Measurements from ENCODE around the gene RAPGEF6.

Gene RAPGEF6

GRCh38 chr5:131463656-131464055 lies 171.4 kb downstream of the RAPGEF6 start:
- TF ChIP-seq CTCF (IDR thresholded peaks at IDR 0.05; ENCODE audit: borderline replicate concordance, control extremely low read depth, extremely low read depth, insufficient read depth, missing control alignments), result no peak
- in situ Hi-C loops (cut with MboI; ENCODE audit: low sequenced_read_pairs, unreplicated experiment), result no loop called here
- DNase-seq (ENCODE audit: low spot score), result no peak

GRCh38 chr5:131462454-131462853 lies 172.6 kb downstream of the RAPGEF6 start:
- DNase-seq (ENCODE audit: low spot score), result no peak
- in situ Hi-C loops (cut with MboI; ENCODE audit: low sequenced_read_pairs, unreplicated experiment), result no loop called here
- no peak for TF ChIP-seq CTCF (IDR thresholded peaks at IDR 0.05; ENCODE audit: borderline replicate concordance, control extremely low read depth, extremely low read depth, insufficient read depth, missing control alignments)

- no peak for TF ChIP-seq CTCF (IDR thresholded peaks at IDR 0.05; ENCODE audit: borderline replicate concordance, control extremely low read depth, extremely low read depth, insufficient read depth, missing control alignments)
- in situ Hi-C loops (cut with MboI; ENCODE audit: low sequenced_read_pairs, unreplicated experiment), result no loop called here
- no peak for DNase-seq (ENCODE audit: low spot score)
Measured at GRCh38 chr5:131461742-131462141, 173.3 kb downstream of the RAPGEF6 start.

- TF ChIP-seq CTCF (IDR thresholded peaks at IDR 0.05; ENCODE audit: borderline replicate concordance, control extremely low read depth, extremely low read depth, insufficient read depth, missing control alignments), result no peak
- in situ Hi-C loops (cut with MboI; ENCODE audit: low sequenced_read_pairs, unreplicated experiment), result no loop called here
- DNase-seq (ENCODE audit: low spot score), result no peak
Measured at GRCh38 chr5:131460867-131461572, 174.0 kb downstream of the RAPGEF6 start.

GRCh38 chr5:131460133-131460532 lies 174.9 kb downstream of the RAPGEF6 start:
- no peak for TF ChIP-seq CTCF (IDR thresholded peaks at IDR 0.05; ENCODE audit: borderline replicate concordance, control extremely low read depth, extremely low read depth, insufficient read depth, missing control alignments)
- no peak for DNase-seq (ENCODE audit: low spot score)
- in situ Hi-C loops (cut with MboI; ENCODE audit: low sequenced_read_pairs, unreplicated experiment), result no loop called here

- no peak for DNase-seq (ENCODE audit: low spot score)
- no peak for TF ChIP-seq CTCF (IDR thresholded peaks at IDR 0.05; ENCODE audit: borderline replicate concordance, control extremely low read depth, extremely low read depth, insufficient read depth, missing control alignments)
- in situ Hi-C loops (cut with MboI; ENCODE audit: low sequenced_read_pairs, unreplicated experiment), result no loop called here
Measured at GRCh38 chr5:131459216-131459615, 175.8 kb downstream of the RAPGEF6 start.
